SK-N-SH treated with all-trans-retinoic acid at 6 μM for 48 hours (cell line): Measurements from ENCODE around the gene OLIG1.

Source experiments
- ATAC-seq: fragments of 200-7000 bp; cut with Tn5 transposase; 3 replicates; pipeline ENCODE4 v1.9.1; 2020; ENCODE audit warnings: mild to moderate bottlenecking, moderate library complexity
- ARNTL ChIP-seq: fragments of 450-650 bp; formaldehyde crosslinking; IDR thresholded peaks from 2 replicates; pipeline ENCODE4 v1.5.0; 2020; ENCODE audit warnings: low read depth, mild to moderate bottlenecking, moderate library complexity, borderline replicate concordance
- BACH2 ChIP-seq: fragments of 250-450 bp; sonication (Bioruptor Pico); IDR thresholded peaks from 2 replicates; pipeline ENCODE4 v1.9.0; 2021; ENCODE audit warnings: mild to moderate bottlenecking, borderline replicate concordance
- CREB5 ChIP-seq: fragments of 250-450 bp; sonication (Bioruptor Pico); IDR thresholded peaks from 2 replicates; pipeline ENCODE4 v1.5.1; 2020; ENCODE audit warnings: low read depth, mild to moderate bottlenecking, moderate library complexity
- CSDC2 ChIP-seq: fragments of 250-450 bp; sonication (Bioruptor Pico); IDR thresholded peaks from 2 replicates; pipeline ENCODE4 v1.5.0; 2020; ENCODE audit warnings: mild to moderate bottlenecking, moderate library complexity
- CSRNP3 ChIP-seq: fragments of 250-450 bp; sonication (Bioruptor Pico); IDR thresholded peaks from 2 replicates; pipeline ENCODE4 v1.5.1; 2021; ENCODE audit warnings: mild to moderate bottlenecking, moderate library complexity
- ESRRG ChIP-seq: fragments of 250-450 bp; sonication (Bioruptor Pico); IDR thresholded peaks from 2 replicates; pipeline ENCODE4 v1.6.1; 2021; ENCODE audit warnings: mild to moderate bottlenecking
- GLIS3 ChIP-seq: fragments of 250-450 bp; sonication (Bioruptor Pico); IDR thresholded peaks from 2 replicates; pipeline ENCODE4 v1.5.0; 2020; ENCODE audit warnings: mild to moderate bottlenecking, moderate library complexity
- ISL1 ChIP-seq: fragments of 250-450 bp; sonication (Bioruptor Pico); IDR thresholded peaks from 2 replicates; pipeline ENCODE4 v2.1.2; 2022; ENCODE audit warnings: mild to moderate bottlenecking, moderate library complexity
- OSR1 ChIP-seq: fragments of 250-450 bp; sonication (Bioruptor Pico); IDR thresholded peaks from 2 replicates; pipeline ENCODE4 v1.8.0; 2022; ENCODE audit warnings: moderate library complexity, mild to moderate bottlenecking, inconsistent platforms
- POU6F1 ChIP-seq: fragments of 250-450 bp; sonication (Bioruptor Pico); IDR thresholded peaks from 2 replicates; pipeline ENCODE4 v1.8.0; 2021; ENCODE audit warnings: low read depth, mild to moderate bottlenecking, moderate library complexity, borderline replicate concordance
- PPARA ChIP-seq: fragments of 250-450 bp; sonication (Bioruptor Pico); IDR thresholded peaks from 2 replicates; pipeline ENCODE4 v1.5.0; 2020; ENCODE audit warnings: mild to moderate bottlenecking, borderline replicate concordance
- RARB ChIP-seq: fragments of 250-450 bp; sonication (Bioruptor Pico); IDR thresholded peaks from 2 replicates; pipeline ENCODE4 v1.8.0; 2021; ENCODE audit warnings: mild to moderate bottlenecking, moderate library complexity
- SNAI2 ChIP-seq: fragments of 250-450 bp; sonication (Bioruptor Pico); IDR thresholded peaks from 2 replicates; pipeline ENCODE4 v1.5.0; 2020; ENCODE audit warnings: mild to moderate bottlenecking, moderate library complexity
- TCF4 ChIP-seq: fragments of 250-450 bp; sonication (Bioruptor Pico); IDR thresholded peaks from 2 replicates; pipeline ENCODE4 v1.8.0; 2021; ENCODE audit warnings: mild to moderate bottlenecking, moderate library complexity, borderline replicate concordance
- TOX ChIP-seq: fragments of 250-450 bp; sonication (Bioruptor Pico); IDR thresholded peaks from 2 replicates; pipeline ENCODE4 v1.8.0; 2021; ENCODE audit warnings: mild to moderate bottlenecking, moderate library complexity, borderline replicate concordance
- TSHZ2 ChIP-seq: fragments of 250-450 bp; sonication (Bioruptor Pico); IDR thresholded peaks from 2 replicates; pipeline ENCODE4 v1.5.0; 2020; ENCODE audit warnings: mild to moderate bottlenecking, moderate library complexity
- ZC3H10 ChIP-seq: fragments of 250-450 bp; sonication (Bioruptor Pico); IDR thresholded peaks from 2 replicates; pipeline ENCODE4 v1.5.1; 2021; ENCODE audit warnings: mild to moderate bottlenecking, moderate library complexity
- ZFP3 ChIP-seq: fragments of 250-450 bp; sonication (Bioruptor Pico); IDR thresholded peaks from 2 replicates; pipeline ENCODE4 v1.5.0; 2020; ENCODE audit warnings: mild to moderate bottlenecking, moderate library complexity
- ZNF565 ChIP-seq: fragments of 450-650 bp; formaldehyde crosslinking; conservative IDR thresholded peaks from 2 replicates; pipeline ENCODE4 v1.5.0; 2020; ENCODE audit warnings: low read depth, mild to moderate bottlenecking, moderate library complexity
- ZNF70 ChIP-seq: fragments of 450-650 bp; formaldehyde crosslinking; IDR thresholded peaks from 2 replicates; pipeline ENCODE4 v1.5.0; 2020; ENCODE audit warnings: mild to moderate bottlenecking, moderate library complexity
- ZNF8 ChIP-seq: fragments of 450-650 bp; formaldehyde crosslinking; IDR thresholded peaks from 2 replicates; pipeline ENCODE4 v1.5.0; 2020; ENCODE audit warnings: mild to moderate bottlenecking, moderate library complexity

The OLIG1 gene

GRCh38 chr21:33021150-33021549 is 48.8 kb upstream of the OLIG1 start:
- TF ChIP-seq TSHZ2 (CRISPR knock-in tag) (no peak), ZNF8 (no peak), ZFP3 (CRISPR knock-in tag) (no peak), POU6F1 (CRISPR knock-in tag) (no peak), PPARA (CRISPR knock-in tag) (no peak), ZC3H10 (no peak), CSRNP3 (CRISPR knock-in tag) (no peak), ESRRG (CRISPR knock-in tag) (no peak), ARNTL (CRISPR knock-in tag) (no peak), CSDC2 (CRISPR knock-in tag) (no peak), ISL1 (no peak), ZNF70 (CRISPR knock-in tag) (no peak), OSR1 (CRISPR knock-in tag) (no peak), BACH2 (CRISPR knock-in tag) (no peak), TCF4 (CRISPR knock-in tag) (no peak)
- TF ChIP-seq, all 23 proteins: peak for 0
- ATAC-seq = no peak

- no peak for TF ChIP-seq CSRNP3 (CRISPR knock-in tag)
- TF ChIP-seq RARB (CRISPR knock-in tag) = no peak
- no peak for TF ChIP-seq GLIS3 (CRISPR knock-in tag)
- no peak for TF ChIP-seq ZFP3 (CRISPR knock-in tag)
- TF ChIP-seq ARNTL (CRISPR knock-in tag) = no peak
- TF ChIP-seq ZNF8 = no peak
- no peak for TF ChIP-seq CREB5 (CRISPR knock-in tag)
- no peak for TF ChIP-seq ISL1
- TF ChIP-seq PPARA (CRISPR knock-in tag) = no peak
- TF ChIP-seq ZC3H10 = no peak
- no peak for TF ChIP-seq BACH2 (CRISPR knock-in tag)
- no peak for TF ChIP-seq POU6F1 (CRISPR knock-in tag)
- no peak for TF ChIP-seq ZNF70 (CRISPR knock-in tag)
- no peak for TF ChIP-seq TOX (CRISPR knock-in tag)
- TF ChIP-seq ZNF565 = no peak
- TF ChIP-seq TSHZ2 (CRISPR knock-in tag) = no peak
- no peak for TF ChIP-seq SNAI2 (CRISPR knock-in tag)
- no peak for ATAC-seq
These were observed 48.3 kb upstream of the OLIG1 start for GRCh38 chr21:33021667-33022066.
